Stimulated activated CD4-positive, alpha-beta T cell treated with anti-CD3 and anti-CD28 coated beads, Interleukin-4, amount 100 ng/mL, for 48 hours (primary cell): ENCODE results near the gene HOXD9.

Source experiments
- DNase-seq, 2 donors: peaks; one replicate each; pipeline ENCODE4 v3.0.0-alpha.2; 2020; ENCODE audit warnings: low read depth in 2 of 2

The HOXD9 gene

GRCh38 chr2:176085861-176086771 lies 36.4 kb upstream of the HOXD9 start:
- DNase-seq = no peak

GRCh38 chr2:176087330-176088047 lies 35.0 kb upstream of the HOXD9 start:
- no peak for DNase-seq

- DNase-seq = no peak
Measured at GRCh38 chr2:176088048-176088936, 34.2 kb upstream of the HOXD9 start.

GRCh38 chr2:176088937-176089842 lies 33.3 kb upstream of the HOXD9 start:
- no peak for DNase-seq

- DNase-seq = no peak
Measured at GRCh38 chr2:176089843-176090395, 32.6 kb upstream of the HOXD9 start.

GRCh38 chr2:176090862-176091261 lies 31.7 kb upstream of the HOXD9 start:
- no peak for DNase-seq

- DNase-seq = no peak
Measured at GRCh38 chr2:176091329-176092258, 30.9 kb upstream of the HOXD9 start.

- no peak for DNase-seq
Measured at GRCh38 chr2:176092270-176093144, 30.0 kb upstream of the HOXD9 start, which contains the start of gene HOXD13. HOXD13 (plus strand) TSS chr2:176092721; CDS start chr2:176092891, 170 bp downstream.

- DNase-seq = no peak
Measured at GRCh38 chr2:176093145-176093897, 29.2 kb upstream of the HOXD9 start.

GRCh38 chr2:176093898-176094249 lies 28.6 kb upstream of the HOXD9 start:
- DNase-seq = no peak

- DNase-seq = no peak
Measured at GRCh38 chr2:176094349-176094748, 28.2 kb upstream of the HOXD9 start.

GRCh38 chr2:176095421-176095820 lies 27.1 kb upstream of the HOXD9 start:
- no peak for DNase-seq

- no peak for DNase-seq
Measured at GRCh38 chr2:176096243-176096985, 26.1 kb upstream of the HOXD9 start.

- peak; percentile 40 to 53 for DNase-seq
Measured at GRCh38 chr2:176096986-176097819, 25.3 kb upstream of the HOXD9 start.

- no peak for DNase-seq
Measured at GRCh38 chr2:176097820-176098365, 24.6 kb upstream of the HOXD9 start.
